ENCODE measurements around the gene RIPOR2.

Gene RIPOR2

DNA sequence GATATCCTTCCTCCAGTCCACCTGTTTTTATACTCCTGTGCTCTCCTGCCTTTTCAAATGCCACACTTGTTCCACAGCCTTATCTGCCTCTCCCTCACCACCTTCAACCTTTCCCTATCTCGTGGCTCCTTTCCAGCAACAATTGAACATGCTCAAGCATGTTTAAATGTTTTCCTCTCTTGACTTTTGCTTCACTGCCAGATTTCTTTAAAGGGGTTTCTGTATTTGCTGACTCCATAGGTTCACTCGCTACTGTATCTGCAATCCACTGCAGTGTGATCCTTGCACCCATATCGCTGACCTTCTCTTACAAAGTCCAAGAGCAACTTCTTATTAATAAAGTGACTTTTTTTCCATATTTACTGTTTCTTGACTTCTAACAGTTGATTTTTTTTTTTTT, 172.2 kb downstream of the RIPOR2 start:
- Histone ChIP-seq H3K4me3 (ENCODE audit: low read length) (no peak overlapping the region), H3K27ac (ENCODE audit: low read length) (no peak overlapping the region), H3K9ac (ENCODE audit: low read length) (no peak overlapping the region), H4K20me1 (ENCODE audit: insufficient read depth, low read length) (no peaks in the 10 kb centered on the region), H3K79me2 (ENCODE audit: low read length) (no peaks in the 10 kb centered on the region), H3K36me3 (replicated peaks; ENCODE audit: low read depth, low read length) (no peaks in the 10 kb centered on the region), H3K4me2 (ENCODE audit: low read length) (no peak overlapping the region), H3K27me3 (ENCODE audit: low read depth, low read length) (no peaks in the 10 kb centered on the region), H3K4me1 (ENCODE audit: low read length) (peaks cover 12% of the 10 kb centered on the region), H3K9me3 (ENCODE audit: insufficient read depth, low read length) (no peaks in the 10 kb centered on the region), H2AFZ (ENCODE audit: low read depth, low read length) (no peak overlapping the region)
- TF ChIP-seq EZH2phosphoT487 (IDR thresholded peaks at IDR 0.05; ENCODE audit: low read depth) = no peak
- TF ChIP-seq, protein P1, sequence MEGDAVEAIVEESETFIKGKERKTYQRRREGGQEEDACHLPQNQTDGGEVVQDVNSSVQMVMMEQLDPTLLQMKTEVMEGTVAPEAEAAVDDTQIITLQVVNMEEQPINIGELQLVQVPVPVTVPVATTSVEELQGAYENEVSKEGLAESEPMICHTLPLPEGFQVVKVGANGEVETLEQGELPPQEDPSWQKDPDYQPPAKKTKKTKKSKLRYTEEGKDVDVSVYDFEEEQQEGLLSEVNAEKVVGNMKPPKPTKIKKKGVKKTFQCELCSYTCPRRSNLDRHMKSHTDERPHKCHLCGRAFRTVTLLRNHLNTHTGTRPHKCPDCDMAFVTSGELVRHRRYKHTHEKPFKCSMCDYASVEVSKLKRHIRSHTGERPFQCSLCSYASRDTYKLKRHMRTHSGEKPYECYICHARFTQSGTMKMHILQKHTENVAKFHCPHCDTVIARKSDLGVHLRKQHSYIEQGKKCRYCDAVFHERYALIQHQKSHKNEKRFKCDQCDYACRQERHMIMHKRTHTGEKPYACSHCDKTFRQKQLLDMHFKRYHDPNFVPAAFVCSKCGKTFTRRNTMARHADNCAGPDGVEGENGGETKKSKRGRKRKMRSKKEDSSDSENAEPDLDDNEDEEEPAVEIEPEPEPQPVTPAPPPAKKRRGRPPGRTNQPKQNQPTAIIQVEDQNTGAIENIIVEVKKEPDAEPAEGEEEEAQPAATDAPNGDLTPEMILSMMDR (IDR thresholded peaks at IDR 0.05; ENCODE audit: low read depth, low read length) = no peak

DNA sequence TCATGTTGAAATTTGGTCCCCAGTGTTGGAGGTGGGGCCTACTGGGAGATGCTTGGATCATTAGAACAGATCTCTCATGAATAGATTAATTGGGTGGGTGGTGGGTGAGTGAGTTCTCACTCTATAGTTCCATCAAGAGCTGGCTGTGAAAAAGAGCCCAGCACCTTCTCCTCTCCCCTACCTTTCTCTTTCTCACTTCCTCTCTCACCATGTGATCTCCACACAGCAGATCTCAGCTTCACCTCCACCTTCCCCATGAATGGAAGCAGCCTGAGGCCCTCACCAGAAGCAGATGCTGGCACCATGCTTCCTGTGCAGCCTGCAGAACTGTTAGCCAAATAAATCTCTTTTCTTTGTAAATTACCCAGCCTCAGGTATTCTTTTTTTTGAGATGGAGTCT, 173.9 kb downstream of the RIPOR2 start:
- no peaks in the 10 kb centered on the region for H3K27me3 ChIP-seq (ENCODE audit: low read depth, low read length)
- no peaks in the 10 kb centered on the region for H3K9me3 ChIP-seq (ENCODE audit: insufficient read depth, low read length)
- H3K4me2 ChIP-seq (ENCODE audit: low read length) = no peak overlapping the region; the same call in 1 of the 2 replicates
- H3K9ac ChIP-seq (ENCODE audit: low read length) = no peak overlapping the region
- no peaks in the 10 kb centered on the region for H4K20me1 ChIP-seq (ENCODE audit: insufficient read depth, low read length)
- TF ChIP-seq, protein P1 (IDR thresholded peaks at IDR 0.05; ENCODE audit: low read depth, low read length) = no peak
- no peak for TF ChIP-seq EZH2phosphoT487 (IDR thresholded peaks at IDR 0.05; ENCODE audit: low read depth)
- H3K36me3 ChIP-seq (replicated peaks; ENCODE audit: low read depth, low read length) = no peaks in the 10 kb centered on the region
- H3K79me2 ChIP-seq (ENCODE audit: low read length) = no peaks in the 10 kb centered on the region
- H3K4me1 ChIP-seq (ENCODE audit: low read length) = peaks cover 18% of the 10 kb centered on the region
- H3K27ac ChIP-seq (ENCODE audit: low read length) = no peak overlapping the region
- no peak overlapping the region for H2AFZ ChIP-seq (ENCODE audit: low read depth, low read length)
- no peak overlapping the region for H3K4me3 ChIP-seq (ENCODE audit: low read length)

DNA sequence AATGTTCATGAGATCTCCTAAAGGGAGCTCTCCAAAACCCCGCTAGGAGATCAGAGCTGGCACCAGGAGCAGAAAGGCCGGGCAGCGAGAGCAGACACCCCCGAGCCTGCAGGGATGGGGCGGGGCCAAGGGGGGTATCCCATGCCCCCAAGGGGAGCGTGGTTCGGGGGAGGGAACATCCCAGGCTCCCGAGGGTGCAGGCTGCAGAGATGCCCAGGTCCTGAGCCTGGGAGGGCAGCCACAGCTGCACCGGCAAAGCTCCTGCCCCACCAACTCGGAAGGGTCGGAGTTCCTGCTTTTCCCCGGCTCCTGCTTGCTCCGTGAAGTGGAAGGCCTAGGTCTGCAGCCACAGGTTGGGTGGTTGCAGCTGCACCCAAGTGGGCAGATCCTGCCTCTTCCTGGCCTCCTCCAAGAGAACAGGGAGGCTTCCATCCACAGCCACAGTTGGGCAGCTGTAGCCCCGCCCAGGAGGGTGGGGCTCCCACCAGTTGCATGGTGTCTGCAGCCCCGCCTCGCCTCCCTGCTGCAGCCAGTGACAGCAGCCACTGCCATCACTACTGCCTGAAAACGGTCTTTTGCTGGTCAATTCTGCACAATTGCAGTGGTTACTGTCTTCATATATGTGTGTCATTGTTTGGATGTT, 174.4 kb downstream of the RIPOR2 start:
- H3K79me2 ChIP-seq (ENCODE audit: low read length) = no peaks in the 10 kb centered on the region
- H3K36me3 ChIP-seq (replicated peaks; ENCODE audit: low read depth, low read length) = no peaks in the 10 kb centered on the region
- H3K9ac ChIP-seq (ENCODE audit: low read length) = no peak overlapping the region
- H2AFZ ChIP-seq (ENCODE audit: low read depth, low read length) = no peak overlapping the region
- no peak overlapping the region for H3K4me3 ChIP-seq (ENCODE audit: low read length)
- no peak overlapping the region for H3K27ac ChIP-seq (ENCODE audit: low read length)
- no peaks in the 10 kb centered on the region for H3K9me3 ChIP-seq (ENCODE audit: insufficient read depth, low read length)
- no peak overlapping the region; the same call in 1 of the 2 replicates for H3K4me2 ChIP-seq (ENCODE audit: low read length)
- H3K27me3 ChIP-seq (ENCODE audit: low read depth, low read length) = no peaks in the 10 kb centered on the region
- TF ChIP-seq, protein P1 (IDR thresholded peaks at IDR 0.05; ENCODE audit: low read depth, low read length) = no peak
- TF ChIP-seq EZH2phosphoT487 (IDR thresholded peaks at IDR 0.05; ENCODE audit: low read depth) = no peak
- peaks cover 18% of the 10 kb centered on the region for H3K4me1 ChIP-seq (ENCODE audit: low read length)
- H4K20me1 ChIP-seq (ENCODE audit: insufficient read depth, low read length) = no peaks in the 10 kb centered on the region

DNA sequence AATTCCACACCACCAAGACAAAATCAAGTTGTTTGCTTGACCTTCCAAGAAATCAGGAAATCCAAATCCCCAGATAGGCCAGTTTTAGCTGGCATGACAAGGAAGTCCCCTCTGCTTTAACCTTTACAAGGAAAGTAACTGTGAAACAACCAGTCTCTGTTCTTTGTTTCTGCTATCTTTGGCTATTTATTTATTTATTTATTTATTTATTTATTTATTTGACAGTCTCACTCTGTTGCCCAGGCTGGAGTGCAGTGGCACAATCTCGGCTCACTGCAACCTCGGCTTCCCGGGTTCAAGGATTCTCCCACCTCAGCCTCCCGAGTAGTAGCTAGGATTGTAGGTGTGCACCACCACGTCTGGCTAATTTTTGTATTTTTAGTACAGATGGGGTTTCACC, 175.6 kb downstream of the RIPOR2 start:
- Histone ChIP-seq H3K27ac (ENCODE audit: low read length) (no peak overlapping the region), H3K27me3 (ENCODE audit: low read depth, low read length) (no peaks in the 10 kb centered on the region), H3K9ac (ENCODE audit: low read length) (no peak overlapping the region), H3K4me2 (ENCODE audit: low read length) (no peak overlapping the region), H4K20me1 (ENCODE audit: insufficient read depth, low read length) (no peaks in the 10 kb centered on the region), H3K36me3 (replicated peaks; ENCODE audit: low read depth, low read length) (no peaks in the 10 kb centered on the region), H2AFZ (ENCODE audit: low read depth, low read length) (no peak overlapping the region), H3K4me1 (ENCODE audit: low read length) (peaks cover 18% of the 10 kb centered on the region), H3K4me3 (ENCODE audit: low read length) (no peak overlapping the region), H3K79me2 (ENCODE audit: low read length) (no peaks in the 10 kb centered on the region), H3K9me3 (ENCODE audit: insufficient read depth, low read length) (no peaks in the 10 kb centered on the region)
- no peak for TF ChIP-seq EZH2phosphoT487 (IDR thresholded peaks at IDR 0.05; ENCODE audit: low read depth)
- TF ChIP-seq, protein P1 (IDR thresholded peaks at IDR 0.05; ENCODE audit: low read depth, low read length) = no peak

All from OCI-LY3 (cell line).